HCT116 (cell line): ENCODE results near the gene FUT9. TPM values are rescaled to one million over a fixed set of nuclear protein-coding genes. Genes with fewer than 3 reads are reported as not detected.

Experiments used
- ATAC-seq: fragments of 200-7000 bp; cut with Tn5 transposase; 2 replicates; pipeline ENCODE4 v1.9.1; 2020; ENCODE audit warnings: mild to moderate bottlenecking, moderate library complexity
- BruUV-seq: library from RNA; stranded (reverse); fragments of 400-500 nt; replicated peaks from 2 replicates; lab custom pipeline; 2021; lab: Mats Ljungman, UMichigan
- CTCF ChIA-PET: fragments of 300-600 bp; sonication (Branson Sonifier 250); formaldehyde crosslinking; loops from one replicate; lab custom pipeline; 2021; ENCODE audit warnings: antibody characterized with exemption; lab: Charles Lee
- POLR2A ChIA-PET: fragments of 300-600, 350-600 bp; sonication (Branson Sonifier 250); formaldehyde crosslinking; loops from one replicate; lab custom pipeline; 2021; ENCODE audit warnings: antibody characterized with exemption; lab: Charles Lee
- RAD21 ChIA-PET, 2 experiments: fragments of 300-600 bp; sonication (Branson Sonifier 250); formaldehyde crosslinking; loops; one replicate each; lab custom pipeline; 2023; ENCODE audit warnings: low total read pairs in 2 of 2; ENCODE audit not compliant: uncharacterized antibody in 2 of 2, unreplicated experiment in 2 of 2, low non-redundant PET in 1 of 2; lab: Charles Lee
- DNase-seq: peaks from one replicate; pipeline ENCODE4 v3.0.0-alpha.2; 2010; ENCODE audit warnings: low read depth, low spot score
- H2AFZ ChIP-seq: fragments of 200-600 bp; shearing (Covaris generic), sonication (generic); 2 replicates; pipeline ENCODE4 v1.6.1; 2017; ENCODE audit warnings: low read depth, mixed run types, mixed read lengths, antibody characterized with exemption, low read length; ENCODE audit not compliant: poor library complexity, severe bottlenecking
- H3K27ac ChIP-seq: 2 replicates; pipeline ENCODE4 v1.5.1; 2012; ENCODE audit warnings: low read depth, low read length
- H3K27me3 ChIP-seq: fragments of 200-600 bp; sonication (generic); 2 replicates; pipeline ENCODE4 v1.6.1; 2016; ENCODE audit warnings: mixed run types, low read length, mixed read lengths; ENCODE audit not compliant: insufficient read depth
- H3K36me3 ChIP-seq, 2 experiments: fragments of 200-500 bp in 1 of 2; fragments of 200-600 bp in 1 of 2; sonication (Bioruptor generic) in 1 of 2; sonication (generic) in 1 of 2; 2 replicates each; pipeline versions ENCODE4 v1.5.1 to v1.6.1; 2014 to 2016; ENCODE audit warnings: low read length in 2 of 2, inconsistent platforms in 1 of 2, mixed read lengths in 1 of 2, mixed run types in 1 of 2; ENCODE audit not compliant: insufficient read depth in 2 of 2, control insufficient read depth in 1 of 2
- H3K4me1 ChIP-seq, 2 experiments: fragments of 200-600 bp in 1 of 2; sonication (generic) in 1 of 2; 2 replicates each; pipeline versions ENCODE4 v1.5.1 to v1.6.1; 2012 to 2017; ENCODE audit warnings: low read length in 2 of 2, inconsistent platforms in 1 of 2, mild to moderate bottlenecking in 1 of 2, mixed read lengths in 1 of 2, mixed run types in 1 of 2, moderate library complexity in 1 of 2; ENCODE audit not compliant: insufficient read depth in 2 of 2, control insufficient read depth in 1 of 2
- H3K4me2 ChIP-seq: fragments of 200-600 bp; sonication (generic); 2 replicates; pipeline ENCODE4 v1.6.1; 2017; ENCODE audit warnings: mixed run types, low read length, mixed read lengths
- H3K4me3 ChIP-seq, 2 experiments: fragments of 200-600 bp in 1 of 2; sonication (generic) in 1 of 2; replicated peaks in 1 of 2; 2 replicates each; pipeline ENCODE4 v1.5.1; 2011 to 2016; ENCODE audit warnings: low read length in 2 of 2, control low read depth in 1 of 2, low read depth in 1 of 2, mild to moderate bottlenecking in 1 of 2, mixed read lengths in 1 of 2, mixed run types in 1 of 2
- H3K79me2 ChIP-seq: fragments of 200-600 bp; sonication (generic); 2 replicates; pipeline ENCODE4 v1.6.1; 2017; ENCODE audit warnings: mild to moderate bottlenecking, mixed run types, low read length, moderate library complexity, mixed read lengths; ENCODE audit not compliant: insufficient read depth
- H3K9ac ChIP-seq: fragments of 200-600 bp; sonication (generic); 2 replicates; pipeline ENCODE4 v1.6.1; 2016; ENCODE audit warnings: low read length, mixed read lengths
- H3K9me2 ChIP-seq: fragments of 200-600 bp; sonication (generic), shearing (Covaris generic); 2 replicates; pipeline ENCODE4 v1.6.1; 2017; ENCODE audit warnings: mixed run types, mild to moderate bottlenecking, moderate library complexity; ENCODE audit not compliant: insufficient read depth
- H3K9me3 ChIP-seq, 2 experiments: fragments of 200-500 bp in 1 of 2; fragments of 200-600 bp in 1 of 2; sonication (Bioruptor generic) in 1 of 2; sonication (generic) in 1 of 2; 2 replicates each; pipeline ENCODE4 v1.6.1; 2014 to 2017; ENCODE audit warnings: low read length in 2 of 2, mixed read lengths in 2 of 2, inconsistent platforms in 1 of 2, low read depth in 1 of 2, mild to moderate bottlenecking in 1 of 2, mixed run types in 1 of 2, moderate library complexity in 1 of 2; ENCODE audit not compliant: control insufficient read depth in 1 of 2, insufficient read depth in 1 of 2
- H4K20me1 ChIP-seq: fragments of 200-600 bp; sonication (generic), shearing (Covaris generic); 2 replicates; pipeline ENCODE4 v1.6.1; 2017; ENCODE audit warnings: mixed run types, mild to moderate bottlenecking, moderate library complexity; ENCODE audit not compliant: insufficient read depth
- EGR1 ChIP-seq: IDR thresholded peaks from 2 replicates; pipeline ENCODE4 v1.6.1; 2012; ENCODE audit warnings: low read depth
- EZH2phosphoT487 ChIP-seq: fragments of 200-600 bp; IDR thresholded peaks from 2 replicates; pipeline ENCODE4 v1.6.1; 2018; ENCODE audit warnings: antibody characterized with exemption, borderline replicate concordance
- FOSL1 ChIP-seq: IDR thresholded peaks from 2 replicates; pipeline ENCODE4 v1.6.1; 2012; ENCODE audit warnings: low read depth
- POLR2AphosphoS5 ChIP-seq: IDR thresholded peaks from 2 replicates; pipeline ENCODE4 v1.6.1; 2011; ENCODE audit warnings: mild to moderate bottlenecking, low read depth, low read length, moderate library complexity
- RAD21 ChIP-seq: IDR thresholded peaks from 2 replicates; pipeline ENCODE4 v1.6.1; 2012; ENCODE audit warnings: low read depth, mild to moderate bottlenecking
- ZFX ChIP-seq: fragments of 450-650 bp; IDR thresholded peaks from 2 replicates; pipeline ENCODE4 v1.6.1; 2017
- ZNF274 ChIP-seq: fragments of 200-500 bp; sonication (Bioruptor generic); IDR thresholded peaks from 2 replicates; pipeline ENCODE4 v1.6.1; 2014; ENCODE audit warnings: mild to moderate bottlenecking, low read depth, low read length, inconsistent platforms
- intact Hi-C: fragments of 100-400 bp; cut with micrococcal nuclease; formaldehyde crosslinking; loops from 2 replicates; pipeline ENCODE4 v1.10.0; 2022
- total RNA-seq: library from RNA; stranded (reverse); gene quantifications from one replicate; pipeline ENCODE4 v1.2.1, GENCODE V29; 2021; ENCODE audit not compliant: unreplicated experiment
- TF ChIP-seq, protein P1 (sequence below): IDR thresholded peaks from 2 replicates; pipeline ENCODE4 v1.6.1; 2011; ENCODE audit warnings: mild to moderate bottlenecking, low read length, moderate library complexity; ENCODE audit not compliant: insufficient replicate concordance; ENCODE audit errors: extremely low read depth
- TF ChIP-seq, protein P2 (sequence below): IDR thresholded peaks from 2 replicates; pipeline ENCODE4 v1.6.1; 2012

FUT9 gene
- total RNA-seq, 1 experiment from 2014 or later, result not detected

DNA sequence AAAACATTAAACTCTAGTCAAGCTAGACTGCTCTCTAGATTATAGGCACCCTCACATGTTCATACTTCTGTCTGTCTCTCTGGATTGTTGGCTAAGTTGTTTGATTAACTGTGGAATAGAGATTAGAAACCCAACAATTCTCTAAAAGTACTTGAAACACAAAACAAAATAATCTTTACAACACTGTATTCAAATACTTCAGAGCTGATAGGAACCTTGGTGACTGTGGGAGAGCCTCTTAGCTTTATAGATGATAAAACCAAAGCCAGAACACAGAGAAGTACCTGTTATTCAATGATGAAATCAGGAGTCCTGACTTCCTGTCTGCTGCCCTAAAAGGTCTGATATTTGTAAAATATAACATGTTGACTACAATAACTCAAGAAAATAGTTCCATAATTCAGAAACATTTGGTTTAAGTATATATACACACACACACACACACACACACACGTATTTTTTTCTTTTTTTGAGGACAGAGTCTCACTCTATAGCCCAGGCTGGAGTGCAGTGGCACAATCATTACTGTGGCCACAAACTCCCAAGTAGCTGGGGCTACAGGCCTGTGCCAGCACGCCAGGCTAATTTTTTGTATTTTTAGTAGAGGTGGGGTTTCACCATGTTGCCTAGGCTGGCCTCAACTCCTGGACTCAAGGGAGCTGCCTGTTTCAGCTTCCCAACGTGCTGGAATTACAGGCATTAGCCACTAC is 222.0 kb downstream of the FUT9 start:
- ATAC-seq, result no peak
- H3K9me2 ChIP-seq, result no peaks in the 10 kb centered on the region
- CTCF ChIA-PET, result no interaction called here
- no peaks in the 10 kb centered on the region for H3K9me3 ChIP-seq
- no peak overlapping the region for H2AFZ ChIP-seq
- no peaks in the 10 kb centered on the region for H3K36me3 ChIP-seq
- no peak for TF ChIP-seq RAD21
- TF ChIP-seq ZFX, result no peak
- TF ChIP-seq, protein P1, sequence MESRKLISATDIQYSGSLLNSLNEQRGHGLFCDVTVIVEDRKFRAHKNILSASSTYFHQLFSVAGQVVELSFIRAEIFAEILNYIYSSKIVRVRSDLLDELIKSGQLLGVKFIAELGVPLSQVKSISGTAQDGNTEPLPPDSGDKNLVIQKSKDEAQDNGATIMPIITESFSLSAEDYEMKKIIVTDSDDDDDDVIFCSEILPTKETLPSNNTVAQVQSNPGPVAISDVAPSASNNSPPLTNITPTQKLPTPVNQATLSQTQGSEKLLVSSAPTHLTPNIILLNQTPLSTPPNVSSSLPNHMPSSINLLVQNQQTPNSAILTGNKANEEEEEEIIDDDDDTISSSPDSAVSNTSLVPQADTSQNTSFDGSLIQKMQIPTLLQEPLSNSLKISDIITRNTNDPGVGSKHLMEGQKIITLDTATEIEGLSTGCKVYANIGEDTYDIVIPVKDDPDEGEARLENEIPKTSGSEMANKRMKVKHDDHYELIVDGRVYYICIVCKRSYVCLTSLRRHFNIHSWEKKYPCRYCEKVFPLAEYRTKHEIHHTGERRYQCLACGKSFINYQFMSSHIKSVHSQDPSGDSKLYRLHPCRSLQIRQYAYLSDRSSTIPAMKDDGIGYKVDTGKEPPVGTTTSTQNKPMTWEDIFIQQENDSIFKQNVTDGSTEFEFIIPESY, result no peak
- TF ChIP-seq, protein P2, sequence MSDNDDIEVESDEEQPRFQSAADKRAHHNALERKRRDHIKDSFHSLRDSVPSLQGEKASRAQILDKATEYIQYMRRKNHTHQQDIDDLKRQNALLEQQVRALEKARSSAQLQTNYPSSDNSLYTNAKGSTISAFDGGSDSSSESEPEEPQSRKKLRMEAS, result no peak
- no peak for TF ChIP-seq ZNF274
- TF ChIP-seq EZH2phosphoT487, result no peak
- no peak for TF ChIP-seq EGR1
- no peak for TF ChIP-seq FOSL1
- no peak for TF ChIP-seq POLR2AphosphoS5
- TF ChIP-seq, all 23 proteins: peak for 0
- Histone ChIP-seq H3K4me1 (no peaks in the 10 kb centered on the region), H3K4me2 (no peak overlapping the region), H4K20me1 (no peaks in the 10 kb centered on the region), H3K9ac (no peak overlapping the region), H3K27me3 (no peaks in the 10 kb centered on the region), H3K4me3 (no peak overlapping the region), H3K27ac (no peak overlapping the region), H3K79me2 (no peaks in the 10 kb centered on the region)
- intact Hi-C loops, result no loop called here
- ChIA-PET RAD21 (no interaction called here), POLR2A (no interaction called here)
- no TSS peak for BruUV-seq
- DNase-seq, result no peak
